Activated naive CD4-positive, alpha-beta T cell (primary cell): ENCODE results near the gene PCBP4.

Experiments used
- DNase-seq, 4 experiments: peaks; one replicate each; lab custom pipeline; 2025; lab: John Stamatoyannopoulos, UW

PCBP4 gene

DNA sequence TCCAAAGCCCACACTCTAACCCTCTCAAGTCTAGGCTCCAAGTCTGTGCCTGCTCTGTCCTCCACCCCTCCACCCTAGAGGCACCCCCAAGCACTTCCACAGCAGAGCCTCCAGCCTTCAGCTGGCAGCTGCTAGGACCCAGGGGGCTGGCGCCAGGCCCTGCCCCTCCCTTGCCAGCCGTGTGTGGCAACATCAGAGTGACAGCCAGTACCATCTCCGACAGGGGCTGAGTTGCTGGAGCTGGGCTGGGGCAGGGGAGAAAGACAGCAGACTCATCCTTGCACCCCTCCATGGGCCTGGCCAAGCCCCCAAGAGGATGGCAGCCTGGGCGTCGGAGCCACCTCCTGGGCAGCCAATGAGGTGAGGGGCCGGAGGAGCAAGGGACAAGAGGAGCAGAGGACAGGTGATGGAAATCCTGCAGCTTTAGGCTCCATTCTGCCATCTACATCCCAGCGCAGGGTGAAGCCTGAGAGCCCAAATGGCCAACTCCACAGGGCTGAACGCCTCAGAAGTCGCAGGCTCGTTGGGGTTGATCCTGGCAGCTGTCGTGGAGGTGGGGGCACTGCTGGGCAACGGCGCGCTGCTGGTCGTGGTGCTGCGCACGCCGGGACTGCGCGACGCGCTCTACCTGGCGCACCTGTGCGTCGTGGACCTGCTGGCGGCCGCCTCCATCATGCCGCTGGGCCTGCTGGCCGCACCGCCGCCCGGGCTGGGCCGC lies 11.9 kb downstream of the PCBP4 start, which contains the start of gene GPR62:
TSS of gene GPR62 (plus strand) at position 207 of the 718 bp plus-strand sequence. CDS start at position 479, 272 bp downstream.
- no peak for DNase-seq

DNA sequence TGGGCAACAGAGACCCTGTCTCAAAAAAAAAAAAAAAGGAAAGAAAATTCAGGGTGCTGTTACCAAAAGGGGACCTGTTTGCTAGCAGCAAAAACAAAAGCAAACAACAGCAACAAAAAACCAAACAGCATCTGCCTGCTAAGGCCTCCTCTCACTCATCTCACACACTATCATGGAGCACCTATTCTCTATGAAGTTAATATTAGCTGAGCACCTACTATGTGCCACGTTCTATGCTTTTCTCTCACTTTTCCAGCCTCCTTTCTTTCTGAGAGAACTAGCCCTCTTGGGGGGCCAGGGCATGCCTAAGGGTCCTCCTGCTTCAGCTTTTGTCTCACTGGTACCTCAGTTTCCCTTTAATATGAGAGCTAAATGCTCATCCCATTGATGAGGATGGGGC lies 12.5 kb downstream of the PCBP4 start:
- no peak for DNase-seq

DNA sequence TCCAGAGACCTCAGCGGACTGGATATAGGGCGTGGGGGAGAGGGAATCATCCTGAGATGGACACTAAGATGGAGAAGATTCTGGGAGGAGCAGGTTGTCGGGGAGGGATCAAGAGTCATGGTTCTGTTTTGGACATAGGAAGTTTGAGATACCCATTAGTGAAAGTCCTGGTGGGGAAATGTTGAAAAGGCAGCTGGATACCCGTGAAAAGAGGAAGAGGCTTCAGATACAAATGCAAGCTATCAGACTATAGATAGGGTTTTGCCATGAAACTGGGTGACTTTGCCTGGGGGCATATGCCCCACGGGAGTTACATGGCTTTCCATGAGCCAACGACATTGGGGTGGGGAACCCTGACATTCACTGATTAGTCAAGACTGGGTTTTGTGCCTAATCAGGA lies 13.1 kb downstream of the PCBP4 start:
- no peak for DNase-seq

DNA sequence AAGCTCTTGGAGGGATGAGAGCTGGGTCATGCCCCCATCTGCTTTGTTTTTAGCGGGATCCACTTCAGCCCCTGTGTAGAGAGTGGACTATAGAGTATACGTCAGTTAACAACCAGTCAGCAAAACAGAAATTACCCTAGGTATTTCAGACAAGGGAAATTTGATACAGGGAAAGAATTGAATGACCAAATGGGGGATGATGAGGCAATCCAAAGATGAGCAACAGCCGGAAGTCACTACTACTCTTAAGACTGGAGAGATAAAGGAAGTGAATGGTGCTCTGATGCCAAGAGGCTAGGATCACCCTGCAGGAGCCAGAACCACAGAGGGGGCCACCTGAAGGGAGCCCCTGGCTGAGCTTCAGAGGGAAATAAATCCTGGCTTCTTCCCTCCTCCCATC lies 13.8 kb downstream of the PCBP4 start:
- no peak for DNase-seq

DNA sequence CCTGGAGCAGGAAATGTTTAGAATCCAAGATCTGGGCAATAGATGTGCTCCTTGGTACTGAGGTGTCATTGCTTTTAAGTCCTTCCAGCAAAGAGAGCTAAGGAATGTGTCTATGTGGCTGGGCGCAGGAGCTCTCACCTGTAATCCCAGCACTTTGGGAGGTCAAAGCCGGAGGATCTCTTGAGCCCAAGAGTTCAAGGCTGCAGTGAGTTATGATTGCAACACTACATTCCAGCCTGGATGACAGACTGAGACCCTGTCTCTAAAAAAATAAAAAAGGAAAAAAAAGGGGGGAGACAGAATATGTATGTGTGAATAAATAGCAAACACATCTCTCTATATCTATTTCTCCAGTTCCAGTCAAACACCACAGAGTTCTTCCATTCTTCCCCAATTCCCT lies 16.4 kb downstream of the PCBP4 start:
- DNase-seq, result no peak

DNA sequence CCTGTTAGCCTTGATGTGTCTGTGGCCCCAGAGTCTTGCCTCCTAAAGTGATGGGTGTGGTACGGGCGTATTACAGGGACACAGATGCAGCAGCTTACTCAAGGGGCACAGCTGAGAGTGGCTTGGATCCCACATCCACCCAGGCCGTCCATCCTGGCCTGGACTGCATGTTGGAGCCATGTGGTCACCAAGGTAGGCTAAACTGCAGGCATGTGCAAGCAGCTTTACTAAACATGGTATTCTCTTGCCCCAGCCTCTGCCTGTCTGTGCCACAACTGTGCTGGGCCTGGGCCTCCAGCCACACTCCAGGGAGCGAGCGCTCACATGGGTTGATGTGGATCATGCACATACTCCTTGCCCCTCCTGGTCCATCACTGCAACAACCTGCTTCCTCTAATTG lies 18.1 kb downstream of the PCBP4 start:
- no peak for DNase-seq

DNA sequence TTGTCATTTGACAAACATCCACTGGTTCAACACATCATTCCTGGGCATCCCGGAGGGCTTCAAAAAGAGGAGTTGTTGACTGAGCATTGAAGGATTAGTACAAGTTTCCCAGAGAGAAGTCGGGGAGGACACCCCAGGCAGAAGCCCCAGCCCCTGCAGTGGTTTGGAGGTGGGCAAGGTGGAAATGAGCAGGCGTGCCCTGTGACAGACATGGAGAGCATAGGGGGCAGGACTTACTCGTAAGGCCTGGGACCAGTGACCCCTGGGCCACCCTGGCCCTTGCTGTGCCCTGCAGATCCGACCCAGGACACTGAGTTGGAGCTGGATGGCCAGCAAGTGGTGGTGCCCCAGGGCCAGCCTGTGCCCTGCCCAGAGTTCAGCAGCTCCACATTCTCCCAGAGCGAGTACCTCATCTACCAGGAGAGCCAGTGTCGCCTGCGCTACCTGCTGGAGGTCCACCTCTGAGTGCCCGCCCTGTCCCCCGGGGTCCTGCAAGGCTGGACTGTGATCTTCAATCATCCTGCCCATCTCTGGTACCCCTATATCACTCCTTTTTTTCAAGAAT lies 19.2 kb downstream of the PCBP4 start:
- DNase-seq, result no peak

DNA sequence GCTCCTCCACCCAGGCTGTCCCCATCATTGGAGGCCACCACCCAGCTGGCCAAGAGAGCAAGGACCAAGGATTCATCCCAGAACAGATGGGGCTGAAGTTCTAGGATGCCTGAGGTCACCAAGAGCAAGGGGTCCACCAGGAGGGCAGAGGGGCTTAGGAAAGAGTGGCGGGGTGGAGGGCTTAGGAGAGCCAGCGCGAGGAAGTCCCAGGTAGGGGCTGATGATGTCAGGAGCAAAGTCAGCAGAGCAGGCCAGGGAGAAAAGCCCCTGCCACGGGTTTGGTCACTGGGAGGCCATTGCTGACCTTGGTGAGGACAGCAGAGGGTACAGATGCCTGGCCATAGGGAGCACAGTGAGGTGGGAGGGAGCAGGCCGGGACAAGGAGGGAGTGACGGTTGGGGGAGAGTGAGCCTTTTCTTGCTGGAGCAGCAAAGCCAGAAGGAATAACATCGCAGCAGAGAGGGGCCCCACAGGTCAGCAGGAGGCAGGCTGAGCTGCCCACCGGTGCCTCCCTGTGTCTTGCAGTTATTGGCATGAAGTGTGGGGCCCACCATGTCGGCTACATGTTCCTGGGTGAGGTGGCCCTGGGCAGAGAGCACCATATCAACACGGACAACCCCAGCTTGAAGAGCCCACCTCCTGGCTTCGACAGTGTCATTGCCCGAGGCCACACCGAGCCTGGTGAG lies 19.9 kb downstream of the PCBP4 start:
- DNase-seq, result no peak

DNA sequence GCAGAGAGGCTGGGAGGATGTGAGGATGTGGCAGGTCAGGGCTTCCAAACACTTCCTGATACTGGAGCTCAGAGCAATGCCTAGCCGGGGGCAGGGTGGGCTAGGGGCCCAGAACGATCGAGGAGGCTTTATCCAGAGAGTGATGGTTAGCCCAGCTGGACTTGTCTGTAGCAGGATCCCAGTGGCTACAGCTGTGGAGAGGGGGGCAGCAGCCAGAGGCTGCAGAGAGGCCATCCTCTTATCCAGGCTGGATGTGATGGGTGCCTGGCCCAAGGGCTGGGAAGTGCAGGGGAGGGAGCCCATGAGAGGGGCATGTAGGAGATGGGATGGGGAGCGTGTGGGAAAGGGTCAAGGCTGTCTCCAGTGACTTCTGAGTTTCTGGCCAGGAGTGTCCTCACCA lies 20.5 kb downstream of the PCBP4 start:
- DNase-seq, result no peak

DNA sequence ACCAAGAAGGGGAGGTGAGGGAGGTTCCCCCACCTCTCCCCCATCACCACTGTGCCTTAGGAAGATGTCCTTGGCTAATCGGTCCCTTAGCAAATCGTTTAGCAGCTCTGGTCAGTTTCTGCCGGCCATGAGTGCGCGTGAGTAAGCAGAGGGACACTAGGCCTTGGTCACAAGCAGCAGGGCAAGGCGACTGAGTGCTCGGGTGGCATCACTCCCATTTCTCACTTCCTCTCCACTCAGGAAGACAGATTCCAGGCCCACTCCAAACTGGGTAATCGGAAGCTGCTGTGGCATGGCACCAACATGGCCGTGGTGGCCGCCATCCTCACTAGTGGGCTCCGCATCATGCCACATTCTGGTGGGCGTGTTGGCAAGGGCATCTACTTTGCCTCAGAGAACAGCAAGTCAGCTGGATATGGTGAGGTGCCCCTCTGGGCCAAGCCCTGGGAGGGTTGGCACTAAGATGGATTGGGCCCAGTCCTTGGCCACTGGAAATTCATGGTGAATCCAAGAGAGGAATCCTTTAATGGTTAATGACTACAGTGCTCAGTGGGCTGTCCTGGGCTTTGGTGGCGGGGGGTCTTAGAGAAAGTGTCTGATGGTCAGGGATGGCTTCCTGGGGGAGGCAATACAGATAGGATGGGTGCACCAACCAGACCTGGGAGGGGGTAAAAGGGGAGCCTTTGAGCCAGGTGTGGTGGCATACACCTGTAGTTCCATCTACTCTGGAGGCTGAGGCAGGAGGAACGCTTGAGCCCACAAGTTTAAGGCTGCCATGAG lies 21.1 kb downstream of the PCBP4 start:
- no peak for DNase-seq

DNA sequence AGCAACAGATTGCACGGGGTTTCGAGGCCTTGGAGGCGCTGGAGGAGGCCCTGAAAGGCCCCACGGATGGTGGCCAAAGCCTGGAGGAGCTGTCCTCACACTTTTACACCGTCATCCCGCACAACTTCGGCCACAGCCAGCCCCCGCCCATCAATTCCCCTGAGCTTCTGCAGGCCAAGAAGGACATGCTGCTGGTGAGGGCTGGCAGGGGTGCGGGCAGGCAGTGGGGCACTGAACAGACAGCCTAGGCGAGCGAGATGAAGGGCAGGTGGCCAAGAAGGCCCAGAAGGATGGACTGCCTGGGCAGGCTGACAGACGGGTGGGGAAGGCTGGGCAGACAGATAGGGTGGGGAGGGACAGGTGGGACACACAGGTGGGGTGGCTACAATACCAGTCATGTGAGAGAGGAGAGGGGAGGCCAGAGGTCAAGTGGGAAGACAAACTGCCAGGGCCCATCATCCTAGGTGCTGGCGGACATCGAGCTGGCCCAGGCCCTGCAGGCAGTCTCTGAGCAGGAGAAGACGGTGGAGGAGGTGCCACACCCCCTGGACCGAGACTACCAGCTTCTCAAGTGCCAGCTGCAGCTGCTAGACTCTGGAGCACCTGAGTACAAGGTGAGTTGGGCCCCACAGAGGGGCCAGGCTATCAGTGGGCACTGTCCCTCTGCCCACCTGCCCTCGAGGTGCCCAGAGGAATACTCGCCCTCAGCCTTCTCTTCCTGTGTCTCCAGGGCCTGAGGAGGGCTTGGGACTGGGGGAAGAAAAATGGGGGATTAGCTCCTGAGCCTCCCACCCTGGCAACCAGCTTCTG lies 22.0 kb downstream of the PCBP4 start:
- no peak for DNase-seq

DNA sequence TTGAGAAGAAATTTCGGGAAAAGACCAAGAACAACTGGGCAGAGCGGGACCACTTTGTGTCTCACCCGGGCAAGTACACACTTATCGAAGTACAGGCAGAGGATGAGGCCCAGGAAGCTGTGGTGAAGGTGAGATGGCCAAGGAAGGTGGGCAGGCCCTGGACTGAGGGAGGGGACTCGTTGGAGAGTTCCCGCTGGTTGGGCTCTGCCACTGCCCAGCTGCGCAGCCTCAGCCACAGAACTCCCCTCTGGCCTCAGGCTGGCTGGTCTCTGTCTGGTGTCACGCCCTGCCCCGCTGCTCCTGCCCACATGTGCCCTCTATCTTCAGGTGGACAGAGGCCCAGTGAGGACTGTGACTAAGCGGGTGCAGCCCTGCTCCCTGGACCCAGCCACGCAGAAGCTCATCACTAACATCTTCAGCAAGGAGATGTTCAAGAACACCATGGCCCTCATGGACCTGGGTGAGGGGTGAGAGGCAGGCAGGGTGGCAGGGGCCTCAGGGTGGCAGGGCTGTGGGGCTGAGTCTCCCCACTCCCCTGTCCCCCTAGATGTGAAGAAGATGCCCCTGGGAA lies 22.7 kb downstream of the PCBP4 start:
- no peak for DNase-seq

DNA sequence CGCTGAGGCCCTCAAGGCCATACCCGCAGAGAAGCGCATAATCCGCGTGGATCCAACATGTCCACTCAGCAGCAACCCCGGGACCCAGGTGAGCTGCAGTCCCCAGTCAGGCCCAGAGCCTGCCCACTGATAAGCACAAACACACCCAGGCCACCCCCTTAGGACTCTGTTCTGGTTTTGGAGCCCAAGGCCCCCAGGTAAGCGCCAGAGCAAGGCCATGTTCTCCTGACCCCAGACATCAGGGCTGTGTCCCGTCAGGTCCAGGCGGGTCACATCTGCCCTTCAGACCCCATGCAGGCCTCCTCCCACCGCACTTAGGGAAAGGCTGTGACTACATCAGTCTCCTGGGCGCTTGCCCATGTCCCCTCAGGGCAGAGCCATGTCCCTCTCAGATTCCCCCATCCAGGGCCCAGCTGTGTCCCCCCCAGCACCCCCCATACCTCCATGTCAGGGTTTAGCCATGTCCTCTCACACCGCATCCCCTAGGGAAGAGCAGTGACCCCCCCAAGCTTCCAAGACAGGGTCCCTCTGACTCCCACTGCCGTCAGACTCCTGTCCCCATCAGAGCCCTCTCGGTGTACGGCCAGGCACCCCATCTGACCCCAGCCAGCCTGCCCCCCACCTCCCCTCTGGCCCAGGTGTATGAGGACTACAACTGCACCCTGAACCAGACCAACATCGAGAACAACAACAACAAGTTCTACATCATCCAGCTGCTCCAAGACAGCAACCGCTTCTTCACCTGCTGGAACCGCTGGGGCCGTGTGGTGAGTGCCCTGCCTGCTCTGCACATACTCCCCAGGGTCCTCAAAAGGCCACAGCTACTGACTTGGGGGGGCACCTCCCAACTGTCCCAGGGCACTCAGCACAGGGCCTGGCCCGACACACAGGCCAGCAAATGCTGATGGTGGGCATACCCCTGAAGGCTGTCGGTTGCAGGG lies 23.5 kb downstream of the PCBP4 start:
- no peak for DNase-seq

DNA sequence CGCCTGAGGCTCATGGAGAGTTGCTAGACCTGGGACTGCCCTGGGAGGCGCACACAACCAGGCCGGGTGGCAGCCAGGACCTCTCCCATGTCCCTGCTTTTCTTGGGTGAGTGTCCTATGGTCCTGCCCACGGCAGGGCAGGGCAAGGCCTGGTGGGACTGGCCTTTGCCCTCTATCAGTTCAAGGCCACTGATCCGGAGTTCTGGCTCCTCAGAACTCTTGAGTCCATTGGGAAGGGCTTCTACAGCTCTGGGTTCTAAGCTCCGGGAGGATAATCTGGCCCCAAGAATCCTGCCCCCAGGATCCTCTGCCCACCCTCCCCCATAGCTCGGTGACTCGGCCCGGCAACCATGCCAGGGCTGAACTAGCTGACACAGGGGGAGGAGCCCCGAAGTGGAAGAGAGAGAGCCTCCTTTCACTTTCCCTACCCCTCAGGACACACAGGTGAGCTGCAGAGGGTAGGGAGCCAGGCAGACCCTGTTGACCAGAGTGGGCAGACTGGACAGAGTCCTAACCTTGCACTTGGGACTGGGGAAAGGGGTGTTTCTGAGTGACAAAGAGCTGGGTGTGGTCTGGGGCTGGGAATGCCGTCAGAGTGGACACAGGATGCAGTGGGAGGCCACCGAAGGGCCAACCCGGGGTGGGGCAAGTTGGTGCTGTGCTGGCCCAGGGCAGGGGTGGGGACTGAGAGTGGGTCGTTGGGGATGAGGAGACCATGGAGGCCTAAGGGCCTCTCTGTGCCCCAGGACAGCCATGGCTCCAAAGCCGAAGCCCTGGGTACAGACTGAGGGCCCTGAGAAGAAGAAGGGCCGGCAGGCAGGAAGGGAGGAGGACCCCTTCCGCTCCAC lies 24.4 kb downstream of the PCBP4 start:
- DNase-seq, result peak in 2 of 4 experiments; percentile 29 to 38

DNA sequence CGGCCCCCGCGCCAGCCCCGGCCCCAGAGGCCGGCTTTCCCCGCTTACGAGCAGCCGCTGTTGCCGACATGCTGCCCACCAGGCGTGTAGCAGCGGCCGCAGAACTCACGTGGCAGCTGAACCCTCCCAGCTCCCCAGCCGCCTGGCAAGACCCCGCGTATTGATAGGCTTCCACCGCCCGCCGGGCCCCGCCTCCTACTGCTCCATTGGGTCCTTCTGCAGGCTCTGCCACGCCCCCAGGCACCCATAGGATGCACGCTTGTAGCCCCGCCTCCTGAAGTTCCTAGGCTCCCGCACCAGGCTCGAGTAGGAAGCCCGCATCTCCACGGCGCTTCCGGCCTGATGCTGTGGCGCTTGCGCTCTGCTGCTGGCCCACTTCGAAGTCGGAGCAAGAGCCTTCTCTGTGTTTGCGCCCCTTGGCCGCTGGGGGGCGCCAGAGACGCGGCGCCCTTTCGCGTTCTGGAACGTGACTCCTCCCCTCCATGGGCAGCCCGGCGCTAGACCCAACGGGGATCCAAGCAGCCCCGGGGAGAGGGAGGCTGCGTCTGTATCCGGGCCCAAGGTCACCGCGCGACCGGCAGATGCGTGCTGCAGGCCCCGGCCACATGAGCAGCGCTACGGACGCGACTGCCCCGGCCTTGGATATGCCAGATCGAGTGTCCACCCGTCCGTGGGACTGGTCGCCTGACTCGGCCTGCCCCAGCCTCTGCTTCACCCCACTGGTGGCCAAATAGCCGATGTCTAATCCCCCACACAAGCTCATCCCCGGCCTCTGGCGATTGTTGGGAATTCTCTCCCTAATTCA lies 25.3 kb downstream of the PCBP4 start, which contains the start of the genes PARP3 and RRP9:
TSS of gene PARP3 (plus strand) at position 566 of the 805 bp plus-strand sequence. CDS start 993 bp downstream, outside the sequence.
TSS of gene RRP9 (minus strand) at position 107 of the 805 bp plus-strand sequence. CDS start at position 70, 37 bp downstream.
- DNase-seq, result peak; percentile 96 to 98 (median 98)

DNA sequence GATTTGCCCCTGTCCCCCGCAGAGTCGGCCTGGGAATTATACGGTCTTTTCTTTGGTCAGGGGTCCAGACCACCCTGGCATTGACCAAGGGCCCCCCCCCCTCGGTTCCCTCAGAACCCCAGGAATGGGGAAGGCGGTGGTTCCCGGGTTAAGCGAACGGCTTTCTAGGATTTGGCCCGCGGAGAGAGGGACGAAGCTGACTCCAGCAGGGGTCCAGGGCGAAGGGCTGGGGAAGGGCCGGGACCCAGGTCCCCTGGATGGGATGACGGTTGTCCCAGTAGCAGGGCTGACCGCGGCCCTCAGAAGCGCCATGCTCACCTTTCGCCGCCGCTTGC lies 25.8 kb downstream of the PCBP4 start:
- no peak for DNase-seq

DNA sequence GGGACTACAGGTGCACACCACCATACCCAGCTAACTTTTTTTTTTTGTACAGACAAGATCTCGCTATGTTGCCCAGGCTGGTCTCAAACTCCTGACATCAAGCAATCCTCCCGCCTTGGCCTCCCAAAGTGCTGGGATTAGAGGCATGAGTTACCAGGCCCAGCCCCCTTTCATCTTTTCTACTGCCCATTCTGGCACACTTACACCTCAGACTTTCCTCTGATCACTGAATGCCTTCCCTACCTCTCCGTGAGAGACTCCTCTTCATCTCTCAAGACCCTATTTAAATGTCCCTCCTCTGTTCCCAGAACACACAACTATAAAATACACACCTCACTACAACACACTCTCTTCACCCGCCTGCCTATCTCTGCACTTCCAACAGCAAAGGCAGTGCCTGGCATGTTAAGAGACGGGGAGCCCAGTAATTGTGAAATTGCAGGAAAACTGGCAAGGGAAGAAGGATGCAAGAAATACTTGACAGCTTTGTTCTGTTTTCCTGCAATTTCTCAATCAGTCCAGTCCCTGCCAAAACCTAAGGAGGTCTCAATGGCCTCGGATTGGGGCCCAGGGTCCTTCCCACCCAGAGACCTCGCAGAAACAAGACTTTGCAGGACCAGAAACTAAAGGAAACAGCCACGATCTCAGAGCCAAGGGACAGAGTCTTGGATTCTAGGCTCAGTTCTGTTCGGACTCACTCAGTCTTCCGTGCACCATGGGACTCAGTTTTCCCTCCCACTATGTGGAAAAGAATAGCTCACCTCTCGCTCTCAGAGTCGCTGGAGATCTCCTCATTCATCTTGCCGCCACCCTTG lies 26.4 kb downstream of the PCBP4 start:
- DNase-seq, result no peak
